Measurements from ENCODE around the gene ADCY4. TPM values are rescaled to one million over a fixed set of nuclear protein-coding genes. Genes with fewer than 3 reads are reported as not detected.

The ADCY4 gene
- total RNA-seq, 1 donor from 2014 or later: 8.0 TPM

DNA sequence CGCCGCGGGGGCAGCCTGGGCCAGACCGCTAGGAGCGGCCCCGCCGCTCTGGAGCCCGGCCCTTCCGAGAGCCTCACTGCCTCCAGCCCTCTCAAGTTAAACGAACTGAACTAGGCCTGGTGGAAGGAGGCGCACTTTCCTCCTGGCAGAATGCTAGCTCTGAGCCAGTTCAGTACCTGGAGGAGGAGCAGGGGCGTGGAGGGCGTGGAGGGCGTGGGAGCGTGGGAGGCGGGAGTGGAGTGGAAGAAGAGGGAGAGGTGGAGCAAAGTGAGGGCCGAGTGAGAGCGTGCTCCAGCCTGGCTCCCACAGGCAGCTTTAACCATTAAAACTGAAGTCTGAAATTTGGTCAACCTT is 18.3 kb downstream of the ADCY4 start:
- TF ChIP-seq CTCF (conservative IDR thresholded peaks at IDR 0.05; ENCODE audit: low read depth, low read length): no peak
- no peak for DNase-seq (ENCODE audit: low read depth)
- no peak overlapping the region for H3K4me3 ChIP-seq (ENCODE audit: low read depth, low read length)

DNA sequence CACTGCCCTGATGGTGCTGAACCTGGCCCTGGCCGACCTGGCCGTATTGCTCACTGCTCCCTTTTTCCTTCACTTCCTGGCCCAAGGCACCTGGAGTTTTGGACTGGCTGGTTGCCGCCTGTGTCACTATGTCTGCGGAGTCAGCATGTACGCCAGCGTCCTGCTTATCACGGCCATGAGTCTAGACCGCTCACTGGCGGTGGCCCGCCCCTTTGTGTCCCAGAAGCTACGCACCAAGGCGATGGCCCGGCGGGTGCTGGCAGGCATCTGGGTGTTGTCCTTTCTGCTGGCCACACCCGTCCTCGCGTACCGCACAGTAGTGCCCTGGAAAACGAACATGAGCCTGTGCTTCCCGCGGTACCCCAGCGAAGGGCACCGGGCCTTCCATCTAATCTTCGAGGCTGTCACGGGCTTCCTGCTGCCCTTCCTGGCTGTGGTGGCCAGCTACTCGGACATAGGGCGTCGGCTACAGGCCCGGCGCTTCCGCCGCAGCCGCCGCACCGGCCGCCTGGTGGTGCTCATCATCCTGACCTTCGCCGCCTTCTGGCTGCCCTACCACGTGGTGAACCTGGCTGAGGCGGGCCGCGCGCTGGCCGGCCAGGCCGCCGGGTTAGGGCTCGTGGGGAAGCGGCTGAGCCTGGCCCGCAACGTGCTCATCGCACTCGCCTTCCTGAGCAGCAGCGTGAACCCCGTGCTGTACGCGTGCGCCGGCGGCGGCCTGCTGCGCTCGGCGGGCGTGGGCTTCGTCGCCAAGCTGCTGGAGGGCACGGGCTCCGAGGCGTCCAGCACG is 18.9 kb downstream of the ADCY4 start:
- H3K4me3 ChIP-seq (ENCODE audit: low read depth, low read length): no peak overlapping the region
- DNase-seq (ENCODE audit: low read depth): no peak
- peak; percentile 3 for TF ChIP-seq CTCF (conservative IDR thresholded peaks at IDR 0.05; ENCODE audit: low read depth, low read length)

DNA sequence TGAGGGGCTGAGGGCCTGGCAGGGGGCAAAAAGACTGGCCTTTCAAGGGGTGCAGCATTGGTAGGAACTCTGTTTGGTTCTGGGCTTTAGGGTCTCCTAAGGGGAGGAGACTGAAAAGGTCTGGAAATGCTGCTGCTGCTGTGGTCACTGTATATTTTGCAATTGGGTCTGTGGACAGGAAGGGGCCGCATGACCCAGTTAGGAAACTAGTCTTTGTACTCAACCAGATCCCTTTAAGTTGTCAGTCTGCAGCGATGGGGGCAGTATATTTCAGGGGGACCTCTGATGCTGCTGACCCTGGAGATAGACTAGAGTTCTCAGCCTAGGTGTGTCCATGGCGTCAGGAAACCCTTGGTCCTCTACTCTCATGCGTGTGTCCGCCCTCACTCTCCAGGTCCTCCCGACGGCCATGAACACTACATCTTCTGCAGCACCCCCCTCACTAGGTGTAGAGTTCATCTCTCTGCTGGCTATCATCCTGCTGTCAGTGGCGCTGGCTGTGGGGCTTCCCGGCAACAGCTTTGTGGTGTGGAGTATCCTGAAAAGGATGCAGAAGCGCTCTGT is 19.5 kb downstream of the ADCY4 start:
- H3K4me3 ChIP-seq (ENCODE audit: low read depth, low read length): no peak overlapping the region
- no peak for TF ChIP-seq CTCF (conservative IDR thresholded peaks at IDR 0.05; ENCODE audit: low read depth, low read length)
- no peak for DNase-seq (ENCODE audit: low read depth)

DNA sequence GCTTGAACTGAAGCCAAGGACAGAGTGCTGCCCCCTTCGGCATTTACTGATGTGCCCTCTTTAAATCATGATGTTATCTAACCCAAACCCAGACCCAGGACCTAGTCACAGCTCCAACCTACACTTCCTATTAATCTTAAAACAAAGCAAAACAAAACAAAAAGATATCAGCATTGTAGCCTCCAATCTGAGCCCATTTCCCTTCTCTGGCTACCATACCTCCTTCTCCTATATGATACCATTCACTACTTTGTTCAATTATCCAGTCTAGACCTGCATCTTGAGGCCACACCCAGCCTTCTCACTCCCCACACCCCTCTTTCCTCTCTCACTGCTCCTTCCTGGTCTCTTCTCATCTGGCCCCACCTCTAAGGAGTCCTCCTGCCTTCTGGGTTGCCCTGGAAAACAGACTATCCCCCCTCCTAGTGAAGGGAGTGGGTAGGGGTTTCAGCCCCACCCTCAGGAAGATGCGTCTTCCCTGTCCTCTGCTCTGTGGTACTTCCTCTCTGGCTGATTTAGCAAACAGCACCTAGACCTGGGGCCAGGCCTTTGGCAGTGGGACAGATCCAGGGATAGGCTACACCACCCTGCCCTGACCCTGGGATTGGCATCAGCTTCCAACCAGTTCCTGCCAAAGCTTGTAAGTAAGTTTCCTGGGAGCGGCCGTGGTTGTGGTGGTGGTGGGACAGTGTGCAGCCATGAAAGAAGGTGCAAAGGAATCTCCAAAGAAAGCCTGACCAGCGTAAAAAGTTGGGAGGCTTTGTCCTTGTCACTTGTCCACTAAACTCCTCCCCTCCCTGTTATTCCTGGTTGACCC is 20.3 kb downstream of the ADCY4 start:
- TF ChIP-seq CTCF (conservative IDR thresholded peaks at IDR 0.05; ENCODE audit: low read depth, low read length): no peak
- no peak for DNase-seq (ENCODE audit: low read depth)
- H3K4me3 ChIP-seq (ENCODE audit: low read depth, low read length): no peak overlapping the region

DNA sequence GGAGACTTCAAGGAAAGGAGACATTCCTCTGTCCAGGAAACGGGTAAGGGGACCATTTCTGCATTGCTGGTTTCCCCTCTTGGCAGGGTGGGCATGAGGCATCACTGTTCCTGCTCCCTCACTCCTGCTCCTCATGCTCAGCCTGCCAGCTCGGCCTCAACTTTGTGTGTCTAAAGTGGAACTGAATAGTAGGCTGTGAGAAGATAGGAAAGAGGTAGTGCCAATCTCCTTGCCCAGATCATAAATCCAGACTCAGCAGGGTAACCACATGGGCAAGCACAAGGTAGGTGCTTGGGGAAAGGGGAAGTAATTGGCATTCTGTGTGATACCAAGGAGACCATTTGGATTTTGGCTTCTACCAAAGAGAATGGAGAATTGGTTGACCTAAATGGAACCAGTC is 21.0 kb downstream of the ADCY4 start:
- TF ChIP-seq CTCF (conservative IDR thresholded peaks at IDR 0.05; ENCODE audit: low read depth, low read length): no peak
- DNase-seq (ENCODE audit: low read depth): no peak
- H3K4me3 ChIP-seq (ENCODE audit: low read depth, low read length): no peak overlapping the region

- DNase-seq (ENCODE audit: low read depth): no peak
- no peak for TF ChIP-seq CTCF (conservative IDR thresholded peaks at IDR 0.05; ENCODE audit: low read depth, low read length)
- H3K4me3 ChIP-seq (ENCODE audit: low read depth, low read length): no peak overlapping the region
These were observed 21.9 kb downstream of the ADCY4 start for GRCh38 chr14:24312736-24313507.

Data from epithelial cell of proximal tubule (primary cell).